Measurements from ENCODE around the gene CALCOCO1. TPM values are rescaled to one million over a fixed set of nuclear protein-coding genes. Genes with fewer than 3 reads are reported as not detected.
"Not testable (repeated sequence)": the region's sequence is repeated elsewhere in the genome, so short reads cannot be mapped to it uniquely, and the experiment has no call there.

CALCOCO1 gene
- total RNA-seq, 4 donors from 2014 or later = 29.5 to 159 (median 52.2) TPM

DNA sequence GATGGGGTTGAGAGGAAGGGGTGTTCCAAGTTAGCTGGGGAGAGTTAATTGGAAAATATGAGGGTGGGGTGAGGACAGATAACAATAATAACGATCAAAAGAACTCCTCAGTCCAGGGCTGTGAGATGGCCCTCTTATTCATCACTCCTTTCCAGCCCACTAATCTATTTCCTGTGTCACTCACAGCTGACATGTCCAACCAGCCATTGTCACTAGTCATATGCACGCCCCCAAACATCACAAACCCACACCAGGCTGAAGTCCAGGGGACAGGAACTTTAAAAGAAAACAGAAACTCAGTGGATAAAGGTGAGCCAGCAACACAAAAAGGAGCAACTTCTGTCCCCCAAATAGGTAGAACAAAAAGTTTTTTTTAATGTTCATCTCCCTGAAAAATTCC is 911 bp downstream of the CALCOCO1 start:
- Histone ChIP-seq H3K4me3 (peak overlapping the region; percentile 54 to 90 (median 80)), H3K36me3 (peaks cover 14 to 37% (median 25%) of the 10 kb centered on the region in 3 donors), H3K9me3 (no peaks in the 10 kb centered on the region), H3K27ac (peak overlapping the region in 3 of 4 donors; percentile 77 to 93 (median 87)), H3K27me3 (no peaks in the 10 kb centered on the region), H3K4me1 (peaks cover 7 to 23% (median 19%) of the 10 kb centered on the region in 3 donors)
- intact Hi-C loops (cut with DNase I) = no loop called here
- DNase-seq = no peak
- TF ChIP-seq POLR2A (IDR thresholded peaks at IDR 0.05) = no peak
- TF ChIP-seq, protein P1, sequence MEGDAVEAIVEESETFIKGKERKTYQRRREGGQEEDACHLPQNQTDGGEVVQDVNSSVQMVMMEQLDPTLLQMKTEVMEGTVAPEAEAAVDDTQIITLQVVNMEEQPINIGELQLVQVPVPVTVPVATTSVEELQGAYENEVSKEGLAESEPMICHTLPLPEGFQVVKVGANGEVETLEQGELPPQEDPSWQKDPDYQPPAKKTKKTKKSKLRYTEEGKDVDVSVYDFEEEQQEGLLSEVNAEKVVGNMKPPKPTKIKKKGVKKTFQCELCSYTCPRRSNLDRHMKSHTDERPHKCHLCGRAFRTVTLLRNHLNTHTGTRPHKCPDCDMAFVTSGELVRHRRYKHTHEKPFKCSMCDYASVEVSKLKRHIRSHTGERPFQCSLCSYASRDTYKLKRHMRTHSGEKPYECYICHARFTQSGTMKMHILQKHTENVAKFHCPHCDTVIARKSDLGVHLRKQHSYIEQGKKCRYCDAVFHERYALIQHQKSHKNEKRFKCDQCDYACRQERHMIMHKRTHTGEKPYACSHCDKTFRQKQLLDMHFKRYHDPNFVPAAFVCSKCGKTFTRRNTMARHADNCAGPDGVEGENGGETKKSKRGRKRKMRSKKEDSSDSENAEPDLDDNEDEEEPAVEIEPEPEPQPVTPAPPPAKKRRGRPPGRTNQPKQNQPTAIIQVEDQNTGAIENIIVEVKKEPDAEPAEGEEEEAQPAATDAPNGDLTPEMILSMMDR (IDR thresholded peaks at IDR 0.05) = no peak
- 8 to 20% methylated on average over 2 of the region's 2 CpGs for WGBS, 2 donors

GRCh38 chr12:53725824-53726223 is 1.4 kb downstream of the CALCOCO1 start:
- TF ChIP-seq POLR2A (IDR thresholded peaks at IDR 0.05) = no peak
- TF ChIP-seq, protein P1 (IDR thresholded peaks at IDR 0.05) = no peak
- Histone ChIP-seq H3K4me1 (peaks cover 7 to 23% (median 19%) of the 10 kb centered on the region in 3 donors), H3K27me3 (no peaks in the 10 kb centered on the region), H3K9me3 (no peaks in the 10 kb centered on the region), H3K27ac (peak overlapping the region in 3 of 4 donors; percentile 38 to 93 (median 87)), H3K4me3 (peak overlapping the region in 3 of 4 donors; percentile 73 to 90 (median 87)), H3K36me3 (peaks cover 14 to 42% (median 28%) of the 10 kb centered on the region in 3 donors)
- DNase-seq = no peak
- WGBS, 2 donors = 5 to 13% methylated on average over 4 of the region's 4 CpGs
- intact Hi-C loops (cut with DNase I) = no loop called here

- no peaks in the 10 kb centered on the region for H3K9me3 ChIP-seq
- intact Hi-C loops (cut with DNase I) = no loop called here
- TF ChIP-seq, protein P1 (IDR thresholded peaks at IDR 0.05) = no peak
- no peak for TF ChIP-seq POLR2A (IDR thresholded peaks at IDR 0.05)
- H3K4me1 ChIP-seq = peaks cover 7 to 17% (median 15%) of the 10 kb centered on the region in 3 donors
- H3K27ac ChIP-seq = no peak overlapping the region
- no peak for DNase-seq
- no peaks in the 10 kb centered on the region for H3K27me3 ChIP-seq
- 71 to 80% methylated on average over 1 to 3 of the region's 3 CpGs for WGBS, 2 donors
- H3K4me3 ChIP-seq = no peak overlapping the region
- H3K36me3 ChIP-seq = peaks cover 14 to 75% (median 33%) of the 10 kb centered on the region in 3 donors
Observed at GRCh38 chr12:53722450-53723041, 4.7 kb downstream of the CALCOCO1 start.

DNA sequence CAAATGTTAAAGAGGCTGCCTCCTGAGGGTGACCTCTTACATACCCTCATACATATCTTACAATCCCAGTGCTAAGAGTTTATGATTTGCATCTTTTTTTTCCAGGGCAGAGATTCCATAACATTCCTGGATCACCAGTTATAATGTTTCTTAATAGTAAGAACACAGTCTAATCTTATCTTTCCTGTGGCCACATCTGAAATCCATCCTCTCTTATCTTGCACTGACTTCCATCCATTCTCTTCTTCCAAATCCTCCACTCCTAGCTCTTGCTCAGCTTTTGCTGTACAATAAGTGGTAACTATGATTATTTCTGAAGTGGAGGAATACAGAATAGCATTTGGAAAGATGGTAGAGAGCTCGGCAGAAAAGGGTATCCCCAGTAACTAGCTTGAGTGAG is 6.3 kb downstream of the CALCOCO1 start:
- intact Hi-C loops (cut with DNase I) = no loop called here
- no peak for DNase-seq
- Histone ChIP-seq H3K4me3 (no peak overlapping the region), H3K4me1 (peaks cover 5 to 8% (median 8%) of the 10 kb centered on the region in 3 donors), H3K36me3 (peaks cover 16 to 91% (median 36%) of the 10 kb centered on the region in 3 donors), H3K9me3 (no peaks in the 10 kb centered on the region), H3K27ac (no peak overlapping the region), H3K27me3 (no peaks in the 10 kb centered on the region)
- 83 to 87% methylated on average over 1 of the region's 1 CpG for WGBS, 2 donors
- no peak for TF ChIP-seq POLR2A (IDR thresholded peaks at IDR 0.05)
- TF ChIP-seq, protein P1 (IDR thresholded peaks at IDR 0.05) = no peak

DNA sequence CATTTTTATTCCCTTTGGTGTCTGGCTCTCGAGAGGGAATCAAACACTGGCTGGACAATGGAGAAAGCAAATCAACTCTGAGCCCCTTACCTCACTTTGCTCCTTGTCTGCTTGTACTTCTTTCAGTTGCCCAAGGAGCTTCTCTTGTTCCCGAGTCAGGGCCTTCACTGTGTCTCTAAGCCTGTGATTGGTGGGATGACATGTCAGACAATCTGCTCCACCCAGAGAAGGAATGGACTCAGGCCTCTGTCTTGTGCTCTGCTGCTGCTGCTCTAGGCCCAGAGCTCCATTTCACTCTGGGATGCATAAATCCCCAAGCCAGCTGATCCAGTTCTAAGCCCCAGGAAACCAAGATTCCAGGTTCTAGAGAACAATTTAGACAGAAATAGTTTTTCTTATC is 7.6 kb downstream of the CALCOCO1 start:
- intact Hi-C loops (cut with DNase I) = no loop called here

GRCh38 chr12:53718567-53718966 is 8.7 kb downstream of the CALCOCO1 start:
- H3K27ac ChIP-seq; H3K9me3 ChIP-seq; H3K4me3 ChIP-seq; H3K4me1 ChIP-seq; intact Hi-C loops (cut with DNase I); DNase-seq; H3K27me3 ChIP-seq: not testable (repeated sequence)
- peaks cover 34 to 100% (median 49%) of the 10 kb centered on the region in 3 donors for H3K36me3 ChIP-seq
- 86 to 87% methylated on average over 4 to 6 of the region's 6 CpGs for WGBS, 2 donors

More for the DNA sequence above, 7.6 kb downstream of the CALCOCO1 start:
- Histone ChIP-seq H3K36me3 (peaks cover 27 to 100% (median 46%) of the 10 kb centered on the region in 3 donors), H3K4me3 (no peak overlapping the region), H3K27me3 (no peaks in the 10 kb centered on the region), H3K27ac (no peak overlapping the region), H3K4me1 (no peaks in the 10 kb centered on the region), H3K9me3 (no peaks in the 10 kb centered on the region)
- 75 to 79% methylated on average over 1 to 2 of the region's 2 CpGs for WGBS, 2 donors
- no peak for DNase-seq
- TF ChIP-seq POLR2A (IDR thresholded peaks at IDR 0.05) = no peak
- TF ChIP-seq, protein P1 (IDR thresholded peaks at IDR 0.05) = no peak
